HG03097 (cell line): Measurements from ENCODE around the gene ZNF620.
"Not testable (repeated sequence)": the region's sequence is repeated elsewhere in the genome, so short reads cannot be mapped to it uniquely, and the experiment has no call there.

Experiments
- ATAC-seq: cut with Tn5 transposase; IDR thresholded peaks from one replicate; pipeline ENCODE4 v1.9.1; 2021; ENCODE audit not compliant: unreplicated experiment, low FRiP score

Gene ZNF620

DNA sequence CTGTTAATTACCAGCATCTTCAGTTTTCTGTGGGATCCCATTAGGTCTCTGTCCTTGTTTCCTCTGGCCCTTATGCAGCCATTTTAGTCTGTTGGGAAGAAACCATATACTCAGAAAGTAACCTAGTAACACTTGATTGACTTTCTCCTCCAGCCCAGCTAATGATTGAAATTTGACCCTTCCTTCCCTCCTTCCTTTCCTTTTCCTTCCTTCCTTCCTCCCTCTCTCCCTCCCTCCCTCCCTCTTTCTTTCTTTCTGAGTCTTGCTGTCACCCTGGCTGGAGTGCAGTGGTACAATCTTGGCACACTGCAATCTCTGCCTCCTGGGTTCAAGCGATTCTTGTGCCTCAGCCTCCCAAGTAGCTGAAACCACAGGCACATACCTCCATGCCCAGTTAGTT, 5.9 kb upstream of the ZNF620 start:
- ATAC-seq: no peak

- ATAC-seq: no peak
Observed at GRCh38 chr3:40502034-40502433, 3.8 kb upstream of the ZNF620 start.

DNA sequence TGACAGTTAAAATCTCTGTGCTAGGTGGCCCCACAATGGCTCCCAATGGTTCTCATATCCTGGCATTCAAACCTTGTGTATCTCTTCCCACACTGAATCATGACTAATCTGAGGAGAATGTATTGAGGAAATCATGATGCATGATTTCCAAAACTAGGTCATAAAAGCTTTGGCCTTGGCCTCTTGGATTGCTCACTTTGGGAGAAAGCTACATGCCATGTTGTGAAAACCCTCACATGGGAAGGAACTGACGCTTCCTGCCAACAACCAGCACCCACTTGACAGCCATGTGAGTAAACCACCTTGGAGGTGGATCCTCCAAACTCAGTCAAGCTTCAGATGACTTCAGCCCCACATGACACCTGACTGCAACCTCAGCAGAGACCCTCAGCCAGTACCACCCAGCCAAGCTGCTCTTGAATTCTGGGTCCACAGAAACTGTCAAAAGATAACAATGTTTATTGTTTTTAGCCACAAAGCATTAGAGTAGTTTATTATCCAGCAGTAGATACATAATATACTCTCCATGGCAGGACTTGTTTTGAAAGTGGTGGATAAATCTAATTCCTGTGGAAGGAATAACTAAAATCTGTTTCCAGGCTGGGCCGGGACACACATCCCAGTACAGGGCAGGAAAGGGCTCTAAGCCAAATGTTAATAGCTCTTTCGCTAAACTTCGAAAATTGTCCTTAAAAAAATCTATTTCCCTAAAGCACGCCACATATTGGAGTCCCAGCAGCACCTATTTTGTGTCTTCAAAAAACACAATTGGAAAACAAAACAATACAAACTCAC, 1.0 kb upstream of the ZNF620 start:
- no peak for ATAC-seq

DNA sequence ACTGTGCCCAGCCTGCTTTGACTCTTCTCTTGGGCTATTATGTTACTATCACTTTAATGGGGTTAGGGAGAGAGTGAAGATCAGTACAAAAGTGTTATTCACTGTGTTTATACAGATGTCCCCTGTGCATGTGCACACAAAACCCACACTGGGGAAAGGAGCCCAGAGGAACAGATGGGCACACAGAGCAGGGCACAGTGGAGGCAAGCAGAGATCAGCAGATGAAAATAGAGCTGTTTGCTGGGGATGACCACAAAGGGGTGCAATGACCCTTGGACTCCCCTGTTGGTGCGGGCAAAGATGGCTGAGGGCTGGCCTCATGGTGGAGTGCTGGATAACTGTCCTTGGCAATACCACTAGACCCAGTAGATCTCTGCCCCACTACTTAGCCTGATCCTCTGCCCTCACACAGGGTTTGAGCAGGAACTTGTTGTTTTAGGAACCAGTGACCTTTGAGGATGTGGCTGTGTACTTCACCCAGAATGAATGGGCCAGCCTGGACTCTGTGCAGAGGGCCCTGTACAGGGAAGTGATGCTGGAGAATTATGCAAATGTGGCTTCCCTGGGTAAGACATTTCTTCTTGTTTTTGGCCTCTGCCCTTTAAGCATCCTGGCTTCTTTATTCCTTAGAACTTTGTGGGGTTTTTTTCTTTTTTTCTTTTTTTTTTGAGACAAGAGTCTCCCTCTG, 5.3 kb downstream of the ZNF620 start:
- no peak for ATAC-seq

GRCh38 chr3:40516201-40516600, 10.4 kb downstream of the ZNF620 start:
- ATAC-seq: no peak

DNA sequence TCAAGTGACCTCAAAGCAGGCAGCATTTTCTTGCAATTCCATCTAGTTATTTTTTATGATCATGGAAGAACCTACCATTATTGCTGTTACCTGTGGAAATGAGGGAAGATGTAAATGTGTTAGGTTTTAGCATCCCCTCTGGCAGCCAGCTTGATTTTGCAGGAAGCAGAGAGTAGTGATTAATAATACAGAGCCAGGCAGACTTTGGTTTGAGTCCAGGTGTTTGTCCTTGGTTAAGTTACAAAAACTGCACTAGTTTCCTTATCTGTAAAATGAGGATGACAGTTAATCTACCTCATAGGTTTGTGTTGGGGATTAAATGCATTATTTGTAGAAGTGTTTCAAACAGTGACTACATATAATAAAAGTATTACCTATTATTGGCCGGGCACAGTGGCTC, 12.2 kb downstream of the ZNF620 start:
- no peak for ATAC-seq

GRCh38 chr3:40518848-40519247, 13.0 kb downstream of the ZNF620 start:
- ATAC-seq: no peak

DNA sequence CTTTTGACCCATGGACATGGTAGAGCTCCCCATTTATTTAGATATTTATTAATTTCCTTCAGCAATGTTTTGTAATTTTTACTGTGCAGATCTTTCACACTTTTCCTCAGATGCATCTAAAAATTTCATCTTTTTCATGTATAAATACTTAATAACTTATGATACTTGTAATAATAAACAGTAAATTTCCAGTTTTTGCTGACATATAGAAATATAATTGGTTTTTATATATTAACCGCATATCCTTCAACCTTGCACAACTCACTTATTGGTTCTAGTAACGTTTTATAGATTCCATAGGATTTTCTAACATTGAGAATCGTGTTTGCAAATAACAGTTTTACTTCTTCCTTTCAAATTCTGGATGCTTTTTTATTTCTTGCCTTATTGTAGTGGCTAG, 15.4 kb downstream of the ZNF620 start:
- no peak for ATAC-seq

- no peak for ATAC-seq
Observed at GRCh38 chr3:40523781-40524180, 17.9 kb downstream of the ZNF620 start.

- ATAC-seq: no peak
Observed at GRCh38 chr3:40524222-40524567, 18.4 kb downstream of the ZNF620 start.

- ATAC-seq: peak; percentile 99
Observed at GRCh38 chr3:40524568-40525285, 18.9 kb downstream of the ZNF620 start, which contains the start of gene ZNF621. TSS of gene ZNF621 (plus strand) at chr3:40524960. CDS start at chr3:40525841, 881 bp downstream.

GRCh38 chr3:40528426-40528825, 22.6 kb downstream of the ZNF620 start:
- no peak for ATAC-seq

DNA sequence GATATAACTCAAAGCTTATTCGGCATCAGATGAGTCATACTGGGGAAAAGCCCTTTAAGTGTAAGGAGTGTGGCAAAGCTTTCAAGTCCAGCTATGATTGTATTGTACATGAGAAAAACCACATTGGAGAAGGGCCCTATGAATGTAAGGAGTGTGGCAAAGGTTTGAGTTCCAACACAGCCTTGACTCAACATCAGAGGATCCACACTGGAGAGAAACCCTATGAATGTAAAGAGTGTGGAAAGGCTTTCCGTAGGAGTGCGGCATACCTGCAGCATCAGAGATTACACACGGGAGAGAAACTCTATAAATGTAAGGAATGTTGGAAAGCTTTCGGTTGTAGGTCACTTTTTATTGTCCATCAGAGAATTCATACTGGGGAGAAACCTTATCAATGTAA, 26.4 kb downstream of the ZNF620 start:
- ATAC-seq: no peak

GRCh38 chr3:40534283-40534682, 28.4 kb downstream of the ZNF620 start:
- no peak for ATAC-seq

DNA sequence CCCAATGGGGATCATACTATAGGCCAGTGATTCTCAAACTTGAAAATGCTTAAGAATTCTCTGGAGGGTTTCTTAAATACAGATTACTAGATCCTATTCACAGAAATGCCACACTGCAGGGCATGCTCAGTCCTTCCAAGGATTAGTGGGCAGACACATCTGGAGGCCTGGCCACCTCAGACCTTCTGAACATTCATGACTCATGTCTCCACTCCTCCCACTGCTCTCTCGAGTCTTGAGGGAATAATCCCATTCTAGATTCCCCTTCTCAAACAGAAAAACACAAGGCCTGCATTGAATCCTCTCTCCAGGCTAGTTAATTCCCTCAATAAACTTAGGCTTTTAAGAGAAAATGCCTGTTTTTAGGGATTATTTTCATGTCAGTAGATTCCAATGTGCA, 41.0 kb downstream of the ZNF620 start:
- ATAC-seq: no peak

GRCh38 chr3:40550167-40550566, 44.3 kb downstream of the ZNF620 start:
- no peak for ATAC-seq

- no peak for ATAC-seq
Observed at GRCh38 chr3:40557575-40558161, 51.8 kb downstream of the ZNF620 start.

- ATAC-seq: not testable (repeated sequence)
Observed at GRCh38 chr3:40562482-40562881, 56.6 kb downstream of the ZNF620 start.

DNA sequence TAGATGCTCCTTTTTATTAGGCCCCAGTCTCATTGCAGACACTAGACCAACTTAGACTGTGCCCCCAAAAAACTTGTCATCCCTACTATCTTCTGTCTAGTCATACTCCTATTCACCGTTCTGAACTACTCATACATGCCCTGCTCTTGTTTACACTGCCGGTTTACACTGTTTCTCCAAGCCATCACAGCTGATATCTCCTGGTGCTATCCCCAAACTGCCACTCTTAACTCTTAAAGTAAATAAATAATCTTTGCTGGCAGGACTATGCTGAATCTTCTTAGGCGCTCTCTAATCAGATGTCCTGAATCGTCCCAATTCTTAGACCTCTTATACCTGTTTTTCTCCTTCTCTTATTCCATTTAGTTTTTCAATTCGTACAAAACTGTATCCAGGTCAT, 59.8 kb downstream of the ZNF620 start:
- ATAC-seq: not testable (repeated sequence)

DNA sequence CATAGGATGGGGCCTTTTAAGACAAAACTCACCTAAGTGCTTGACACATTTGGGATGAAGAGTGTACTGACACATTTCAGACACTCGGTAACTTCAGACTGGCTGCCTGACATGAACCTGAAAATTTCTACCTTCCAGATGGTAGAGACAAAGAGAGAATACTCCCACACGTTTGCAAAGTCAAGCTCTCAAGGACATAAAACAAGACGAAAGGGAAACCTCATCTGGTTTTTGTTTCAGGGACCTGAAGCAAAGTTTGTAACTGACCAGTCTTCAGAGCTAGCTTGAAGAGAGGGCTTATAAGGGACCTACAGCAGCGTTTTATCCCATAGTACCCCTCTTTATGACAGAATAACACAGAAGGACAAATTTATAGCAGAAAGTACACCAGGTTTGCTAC, 60.9 kb downstream of the ZNF620 start:
- no peak for ATAC-seq
